SU-DHL-6 (cell line): Measurements from ENCODE around the gene OMA1.

Experiments
- H2AFZ ChIP-seq: fragments of 200-600 bp; sonication (generic); 2 replicates; pipeline ENCODE4 v1.6.1; 2014; ENCODE audit warnings: low read depth, mild to moderate bottlenecking, moderate library complexity, mixed read lengths, antibody characterized with exemption, low read length; ENCODE audit not compliant: severe bottlenecking
- H3F3A ChIP-seq: fragments of 200-600 bp; shearing (Covaris generic); 2 replicates; pipeline ENCODE4 v1.6.0; 2016; ENCODE audit warnings: antibody characterized with exemption, mild to moderate bottlenecking; ENCODE audit not compliant: insufficient read depth
- H3K27ac ChIP-seq: fragments of 200-600 bp; sonication (generic); 2 replicates; pipeline ENCODE4 v1.5.1; 2016; ENCODE audit warnings: low read depth, mild to moderate bottlenecking, low read length, moderate library complexity, mixed read lengths
- H3K27me3 ChIP-seq: fragments of 200-600 bp; sonication (generic), shearing (Covaris generic); 2 replicates; pipeline ENCODE4 v1.6.0; 2014; ENCODE audit warnings: mild to moderate bottlenecking, low read length
- H3K36me3 ChIP-seq: fragments of 200-600 bp; sonication (generic); 2 replicates; pipeline ENCODE4 v1.6.1; 2014; ENCODE audit warnings: mild to moderate bottlenecking, low read length, mixed read lengths
- H3K4me2 ChIP-seq: fragments of 300-600, 200-600 bp; shearing (Covaris generic), sonication (generic); 2 replicates; pipeline ENCODE4 v1.6.0; 2014; ENCODE audit warnings: low read length, low read depth, mild to moderate bottlenecking; ENCODE audit not compliant: poor library complexity, severe bottlenecking
- H3K4me3 ChIP-seq: fragments of 200-600 bp; sonication (generic); 2 replicates; pipeline ENCODE4 v1.5.1; 2014; ENCODE audit warnings: antibody characterized with exemption, low read length, mild to moderate bottlenecking, mixed read lengths; ENCODE audit not compliant: insufficient read depth, poor library complexity, severe bottlenecking
- H3K79me2 ChIP-seq: fragments of 200-600 bp; sonication (generic); 2 replicates; pipeline ENCODE4 v1.6.1; 2014; ENCODE audit warnings: mild to moderate bottlenecking, low read length, moderate library complexity; ENCODE audit not compliant: insufficient read depth
- H3K9ac ChIP-seq: fragments of 200-600 bp; sonication (generic); 2 replicates; pipeline ENCODE4 v1.7.0; 2014; ENCODE audit warnings: mild to moderate bottlenecking, low read length
- H3K9me2 ChIP-seq: fragments of 200-600 bp; sonication (generic); replicated peaks from 2 replicates; pipeline ENCODE4 v1.6.1; 2014; ENCODE audit warnings: low read length; ENCODE audit not compliant: insufficient read depth
- H3K9me3 ChIP-seq: fragments of 200-600 bp; sonication (generic); 2 replicates; pipeline ENCODE4 v1.6.1; 2014; ENCODE audit warnings: low read length, mixed read lengths; ENCODE audit not compliant: insufficient read depth
- H4K20me1 ChIP-seq: fragments of 200-600 bp; sonication (generic); 2 replicates; pipeline ENCODE4 v1.6.1; 2014; ENCODE audit warnings: low read depth, mild to moderate bottlenecking, antibody characterized with exemption, low read length, moderate library complexity, mixed read lengths
- EZH2phosphoT487 ChIP-seq: fragments of 200-600 bp; sonication (generic), shearing (Covaris generic); conservative IDR thresholded peaks from 2 replicates; pipeline ENCODE4 v1.6.1; 2018; ENCODE audit warnings: mild to moderate bottlenecking, antibody characterized with exemption, low read length, moderate library complexity, mixed read lengths
- TF ChIP-seq, protein P1 (sequence below): fragments of 200-600 bp; sonication (generic); IDR thresholded peaks from one replicate; pipeline ENCODE4 v1.5.1; 2017; ENCODE audit warnings: antibody characterized with exemption, mild to moderate bottlenecking, low read length, moderate library complexity; ENCODE audit not compliant: insufficient read depth, poor library complexity, severe bottlenecking

The OMA1 gene

DNA sequence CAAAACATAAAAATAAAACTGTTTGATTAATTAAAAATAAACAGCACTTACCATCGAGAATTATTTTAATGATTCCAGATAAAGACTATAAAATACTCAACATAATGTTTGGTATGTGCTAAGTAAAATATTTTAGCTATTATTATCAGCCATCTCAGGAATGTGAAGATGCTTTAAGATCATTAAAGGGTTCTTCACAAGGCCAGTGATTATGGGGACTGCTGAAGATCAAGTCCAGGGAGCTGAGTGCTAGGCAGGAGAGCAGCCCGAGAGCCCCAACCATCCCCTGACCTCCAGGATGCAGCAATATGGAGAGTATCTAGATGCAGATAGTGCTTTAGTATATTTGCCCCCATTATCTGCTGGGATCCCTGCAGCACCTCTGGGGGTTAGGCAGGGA, 35.1 kb upstream of the OMA1 start:
- H3K36me3 ChIP-seq: no peaks in the 10 kb centered on the region
- H3F3A ChIP-seq: no peaks in the 10 kb centered on the region
- no peak overlapping the region for H3K9ac ChIP-seq
- H3K27ac ChIP-seq: no peak overlapping the region
- no peaks in the 10 kb centered on the region for H3K9me3 ChIP-seq
- no peaks in the 10 kb centered on the region for H4K20me1 ChIP-seq
- H3K9me2 ChIP-seq: no peaks in the 10 kb centered on the region
- H3K4me3 ChIP-seq: no peak overlapping the region
- H2AFZ ChIP-seq: no peak overlapping the region
- no peak overlapping the region for H3K4me2 ChIP-seq
- H3K79me2 ChIP-seq: no peaks in the 10 kb centered on the region
- TF ChIP-seq, protein P1, sequence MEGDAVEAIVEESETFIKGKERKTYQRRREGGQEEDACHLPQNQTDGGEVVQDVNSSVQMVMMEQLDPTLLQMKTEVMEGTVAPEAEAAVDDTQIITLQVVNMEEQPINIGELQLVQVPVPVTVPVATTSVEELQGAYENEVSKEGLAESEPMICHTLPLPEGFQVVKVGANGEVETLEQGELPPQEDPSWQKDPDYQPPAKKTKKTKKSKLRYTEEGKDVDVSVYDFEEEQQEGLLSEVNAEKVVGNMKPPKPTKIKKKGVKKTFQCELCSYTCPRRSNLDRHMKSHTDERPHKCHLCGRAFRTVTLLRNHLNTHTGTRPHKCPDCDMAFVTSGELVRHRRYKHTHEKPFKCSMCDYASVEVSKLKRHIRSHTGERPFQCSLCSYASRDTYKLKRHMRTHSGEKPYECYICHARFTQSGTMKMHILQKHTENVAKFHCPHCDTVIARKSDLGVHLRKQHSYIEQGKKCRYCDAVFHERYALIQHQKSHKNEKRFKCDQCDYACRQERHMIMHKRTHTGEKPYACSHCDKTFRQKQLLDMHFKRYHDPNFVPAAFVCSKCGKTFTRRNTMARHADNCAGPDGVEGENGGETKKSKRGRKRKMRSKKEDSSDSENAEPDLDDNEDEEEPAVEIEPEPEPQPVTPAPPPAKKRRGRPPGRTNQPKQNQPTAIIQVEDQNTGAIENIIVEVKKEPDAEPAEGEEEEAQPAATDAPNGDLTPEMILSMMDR: no peak
- no peak for TF ChIP-seq EZH2phosphoT487
- no peaks in the 10 kb centered on the region for H3K27me3 ChIP-seq

DNA sequence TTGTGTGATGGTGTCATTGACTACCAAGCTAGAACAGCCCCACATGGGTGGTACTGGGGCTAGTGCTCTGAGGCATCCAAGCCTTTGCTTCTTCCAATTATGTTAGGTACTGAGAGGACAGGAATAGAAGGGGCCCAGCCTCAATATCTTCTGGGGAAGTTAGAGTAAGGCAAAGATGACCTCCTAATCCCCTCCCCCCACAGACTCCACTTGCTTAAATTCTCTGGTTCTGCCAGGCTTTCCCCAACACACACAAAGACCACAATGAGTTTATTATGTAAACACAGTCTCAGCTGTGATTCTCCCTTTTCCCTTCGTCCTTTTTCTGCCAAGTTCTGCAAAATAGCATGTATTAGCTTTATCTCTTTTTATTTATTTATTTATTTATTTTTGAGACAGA, 33.7 kb upstream of the OMA1 start:
- no peak overlapping the region for H3K27ac ChIP-seq
- no peak for TF ChIP-seq EZH2phosphoT487
- TF ChIP-seq, protein P1: no peak

DNA sequence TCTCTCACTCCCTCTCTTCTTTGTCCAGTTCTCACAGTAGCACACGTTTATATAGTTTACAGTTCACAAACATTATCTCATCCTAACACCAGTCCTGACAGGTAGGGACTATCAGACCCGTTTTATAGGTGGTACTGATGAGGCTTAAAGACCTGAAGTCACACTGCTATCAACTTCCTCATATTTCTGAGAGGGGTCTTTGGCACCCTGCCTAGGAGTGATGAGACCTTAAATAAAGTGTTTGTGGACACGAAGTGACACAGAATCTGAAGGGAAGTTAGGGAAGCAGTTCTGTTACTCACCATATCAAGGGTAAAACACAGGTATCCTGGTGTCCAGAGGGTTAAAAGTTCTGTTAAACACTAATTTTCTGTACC, 31.1 kb upstream of the OMA1 start:
- H4K20me1 ChIP-seq: no peaks in the 10 kb centered on the region
- no peaks in the 10 kb centered on the region for H3K27me3 ChIP-seq
- no peaks in the 10 kb centered on the region for H3K79me2 ChIP-seq
- no peaks in the 10 kb centered on the region for H3F3A ChIP-seq
- H3K4me2 ChIP-seq: no peak overlapping the region
- H3K36me3 ChIP-seq: no peaks in the 10 kb centered on the region
- H3K9ac ChIP-seq: no peak overlapping the region
- no peak overlapping the region for H3K4me3 ChIP-seq
- TF ChIP-seq EZH2phosphoT487: no peak
- TF ChIP-seq, protein P1: no peak
- H3K27ac ChIP-seq: no peak overlapping the region
- no peak overlapping the region for H2AFZ ChIP-seq
- H3K9me3 ChIP-seq: no peaks in the 10 kb centered on the region
- no peaks in the 10 kb centered on the region for H3K9me2 ChIP-seq

More for the DNA sequence above, 33.7 kb upstream of the OMA1 start:
- Histone ChIP-seq H3K9me2 (no peaks in the 10 kb centered on the region), H3F3A (no peaks in the 10 kb centered on the region), H3K4me3 (no peak overlapping the region), H3K27me3 (no peaks in the 10 kb centered on the region), H3K4me2 (no peak overlapping the region), H4K20me1 (no peaks in the 10 kb centered on the region), H3K9me3 (no peaks in the 10 kb centered on the region), H2AFZ (no peak overlapping the region), H3K36me3 (no peaks in the 10 kb centered on the region), H3K79me2 (no peaks in the 10 kb centered on the region), H3K9ac (no peak overlapping the region)
